ENCODE data around the gene GCAT.
"Not testable (repeated sequence)": the region's sequence is repeated elsewhere in the genome, so short reads cannot be mapped to it uniquely, and the experiment has no call there.

- not testable (repeated sequence) for TF ChIP-seq CTCF (IDR thresholded peaks at IDR 0.05; ENCODE audit: insufficient read depth, low read length, poor library complexity, severe bottlenecking); EZH2phosphoT487 (conservative IDR thresholded peaks at IDR 0.05; ENCODE audit: low read length)
Observed at GRCh38 chr22:37797259-37797658, 10.5 kb upstream of the GCAT start.
